OCI-LY3 (cell line): ENCODE results near the gene EPB41L5.

Source experiments
- H2AFZ ChIP-seq: fragments of 200-600, 300-600 bp; shearing (Covaris generic); 2 replicates; pipeline ENCODE4 v1.6.0; 2014; ENCODE audit warnings: antibody characterized with exemption, low read depth, low read length
- H3K27ac ChIP-seq: fragments of 200-600, 300-600 bp; sonication (generic); 2 replicates; pipeline ENCODE4 v1.5.1; 2014; ENCODE audit warnings: mild to moderate bottlenecking, low read length, moderate library complexity, mixed read lengths
- H3K27me3 ChIP-seq: fragments of 200-600, 300-600 bp; sonication (generic); 2 replicates; pipeline ENCODE4 v1.6.1; 2014; ENCODE audit warnings: low read depth, low read length, mixed read lengths
- H3K36me3 ChIP-seq: fragments of 200-600, 300-600 bp; sonication (generic); replicated peaks from 2 replicates; pipeline ENCODE3; 2014; ENCODE audit warnings: low read depth, low read length, mixed read lengths
- H3K4me1 ChIP-seq: fragments of 300-600, 200-600 bp; sonication (generic); 2 replicates; pipeline ENCODE4 v1.6.1; 2014; ENCODE audit warnings: low read length, mixed read lengths
- H3K4me2 ChIP-seq: fragments of 200-600, 300-600 bp; sonication (generic); 2 replicates; pipeline ENCODE4 v1.6.1; 2014; ENCODE audit warnings: low read length, mixed read lengths
- H3K4me3 ChIP-seq: fragments of 300-600, 200-600 bp; sonication (generic); 2 replicates; pipeline ENCODE4 v1.5.1; 2014; ENCODE audit warnings: antibody characterized with exemption, mild to moderate bottlenecking, low read length, moderate library complexity
- H3K79me2 ChIP-seq: fragments of 300-600, 200-600 bp; shearing (Covaris generic); 2 replicates; pipeline ENCODE4 v1.6.1; 2014; ENCODE audit warnings: mild to moderate bottlenecking, low read length, mixed read lengths
- H3K9ac ChIP-seq: fragments of 300-600, 200-600 bp; shearing (Covaris generic); 2 replicates; pipeline ENCODE4 v1.6.0; 2014; ENCODE audit warnings: mild to moderate bottlenecking, low read length, moderate library complexity
- H3K9me3 ChIP-seq: fragments of 200-600, 300-600 bp; shearing (Covaris generic); 2 replicates; pipeline ENCODE4 v1.6.1; 2014; ENCODE audit warnings: low read length, mixed read lengths; ENCODE audit not compliant: insufficient read depth
- H4K20me1 ChIP-seq: fragments of 200-600, 300-600 bp; sonication (generic); 2 replicates; pipeline ENCODE4 v1.6.1; 2016; ENCODE audit warnings: low read length, mixed read lengths; ENCODE audit not compliant: insufficient read depth
- EZH2phosphoT487 ChIP-seq: fragments of 200-600 bp; shearing (Covaris generic); IDR thresholded peaks from 2 replicates; pipeline ENCODE4 v1.6.1; 2018; ENCODE audit warnings: antibody characterized with exemption, mixed run types, low read depth
- TF ChIP-seq, protein P1 (sequence below): fragments of 200-600, 300-600 bp; sonication (generic); IDR thresholded peaks from 2 replicates; pipeline ENCODE4 v1.5.1; 2014; ENCODE audit warnings: antibody characterized with exemption, low read length, low read depth

The EPB41L5 gene

DNA sequence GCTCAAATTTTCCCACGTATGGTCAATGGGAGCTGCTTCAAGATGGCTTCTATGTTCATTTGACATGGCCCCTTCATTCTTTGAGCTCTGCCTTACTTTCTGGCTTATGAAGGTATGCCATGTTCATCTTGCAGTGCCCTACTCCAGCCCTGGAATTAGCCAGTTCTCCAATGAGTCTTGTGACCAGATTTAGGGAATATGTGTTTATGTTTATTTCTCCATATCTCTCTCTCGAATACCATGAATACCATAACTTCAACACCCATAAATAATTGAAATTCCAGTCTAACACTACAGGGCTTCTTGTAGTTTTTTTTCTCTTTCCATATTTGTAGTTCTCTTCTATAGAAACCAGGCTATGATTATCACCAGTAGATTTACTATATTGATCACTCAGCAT lies 39.7 kb downstream of the EPB41L5 start:
- Histone ChIP-seq H3K79me2 (peaks cover 93% of the 10 kb centered on the region), H2AFZ (no peak overlapping the region), H3K9ac (no peak overlapping the region), H4K20me1 (peaks cover 38% of the 10 kb centered on the region), H3K9me3 (no peaks in the 10 kb centered on the region), H3K27me3 (no peaks in the 10 kb centered on the region), H3K4me2 (no peak overlapping the region), H3K4me1 (peaks cover 6% of the 10 kb centered on the region), H3K36me3 (peaks cover 44% of the 10 kb centered on the region), H3K27ac (no peak overlapping the region), H3K4me3 (no peak overlapping the region)
- TF ChIP-seq EZH2phosphoT487: no peak
- TF ChIP-seq, protein P1, sequence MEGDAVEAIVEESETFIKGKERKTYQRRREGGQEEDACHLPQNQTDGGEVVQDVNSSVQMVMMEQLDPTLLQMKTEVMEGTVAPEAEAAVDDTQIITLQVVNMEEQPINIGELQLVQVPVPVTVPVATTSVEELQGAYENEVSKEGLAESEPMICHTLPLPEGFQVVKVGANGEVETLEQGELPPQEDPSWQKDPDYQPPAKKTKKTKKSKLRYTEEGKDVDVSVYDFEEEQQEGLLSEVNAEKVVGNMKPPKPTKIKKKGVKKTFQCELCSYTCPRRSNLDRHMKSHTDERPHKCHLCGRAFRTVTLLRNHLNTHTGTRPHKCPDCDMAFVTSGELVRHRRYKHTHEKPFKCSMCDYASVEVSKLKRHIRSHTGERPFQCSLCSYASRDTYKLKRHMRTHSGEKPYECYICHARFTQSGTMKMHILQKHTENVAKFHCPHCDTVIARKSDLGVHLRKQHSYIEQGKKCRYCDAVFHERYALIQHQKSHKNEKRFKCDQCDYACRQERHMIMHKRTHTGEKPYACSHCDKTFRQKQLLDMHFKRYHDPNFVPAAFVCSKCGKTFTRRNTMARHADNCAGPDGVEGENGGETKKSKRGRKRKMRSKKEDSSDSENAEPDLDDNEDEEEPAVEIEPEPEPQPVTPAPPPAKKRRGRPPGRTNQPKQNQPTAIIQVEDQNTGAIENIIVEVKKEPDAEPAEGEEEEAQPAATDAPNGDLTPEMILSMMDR: no peak

DNA sequence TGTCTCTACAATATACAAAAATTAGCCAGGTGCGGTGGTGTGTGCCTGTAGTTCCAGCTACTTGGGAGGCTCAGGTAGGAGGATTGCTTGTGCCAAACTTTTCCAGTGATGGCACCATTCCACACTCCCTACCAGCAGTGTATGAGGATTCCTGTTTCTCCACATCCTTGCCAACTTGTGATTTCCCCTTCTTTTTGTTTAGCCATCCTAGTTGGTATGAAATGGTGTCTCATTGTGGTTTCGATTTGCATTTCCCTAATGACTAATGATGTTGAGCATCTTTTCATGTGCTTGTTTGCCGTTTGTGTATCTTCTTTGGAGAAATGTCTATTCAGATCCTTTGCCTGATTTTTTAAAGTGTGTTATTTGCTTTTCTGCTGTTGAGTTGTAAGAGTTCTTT lies 41.0 kb downstream of the EPB41L5 start:
- no peak overlapping the region for H3K27ac ChIP-seq
- H2AFZ ChIP-seq: no peak overlapping the region
- H4K20me1 ChIP-seq: peaks cover 38% of the 10 kb centered on the region
- peaks cover 49% of the 10 kb centered on the region for H3K36me3 ChIP-seq
- H3K79me2 ChIP-seq: peaks cover 93% of the 10 kb centered on the region
- H3K4me1 ChIP-seq: peaks cover 6% of the 10 kb centered on the region
- TF ChIP-seq EZH2phosphoT487: no peak
- TF ChIP-seq, protein P1: no peak
- no peaks in the 10 kb centered on the region for H3K27me3 ChIP-seq
- H3K9ac ChIP-seq: no peak overlapping the region
- no peak overlapping the region for H3K4me3 ChIP-seq
- H3K4me2 ChIP-seq: no peak overlapping the region
- H3K9me3 ChIP-seq: no peaks in the 10 kb centered on the region

DNA sequence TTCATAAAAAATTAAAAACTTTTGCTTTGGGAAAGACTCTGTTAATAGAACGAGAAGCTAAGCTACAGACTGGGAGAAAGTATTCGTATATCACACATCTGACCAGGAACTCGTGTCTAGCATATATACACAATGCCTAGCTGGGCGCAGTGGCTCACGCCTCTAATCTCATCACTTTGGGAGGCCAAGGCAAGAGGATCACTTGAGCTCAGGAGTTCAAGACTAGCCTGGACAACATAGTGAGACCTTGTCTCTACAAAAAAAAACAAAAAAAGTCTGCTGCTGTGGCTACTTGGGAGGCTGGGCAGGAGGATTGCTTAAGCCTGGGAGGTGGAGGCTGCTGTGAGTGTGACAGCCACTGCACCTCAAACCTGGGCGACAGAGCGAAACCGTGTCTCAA lies 46.6 kb downstream of the EPB41L5 start:
- Histone ChIP-seq H3K4me2 (no peak overlapping the region), H4K20me1 (peaks cover 45% of the 10 kb centered on the region), H3K9ac (no peak overlapping the region), H3K79me2 (peaks cover 95% of the 10 kb centered on the region), H3K36me3 (peaks cover 24% of the 10 kb centered on the region), H3K27ac (no peak overlapping the region), H3K9me3 (no peaks in the 10 kb centered on the region), H3K4me1 (no peaks in the 10 kb centered on the region), H3K27me3 (no peaks in the 10 kb centered on the region), H2AFZ (no peak overlapping the region), H3K4me3 (no peak overlapping the region)
- TF ChIP-seq EZH2phosphoT487: no peak
- TF ChIP-seq, protein P1: no peak

DNA sequence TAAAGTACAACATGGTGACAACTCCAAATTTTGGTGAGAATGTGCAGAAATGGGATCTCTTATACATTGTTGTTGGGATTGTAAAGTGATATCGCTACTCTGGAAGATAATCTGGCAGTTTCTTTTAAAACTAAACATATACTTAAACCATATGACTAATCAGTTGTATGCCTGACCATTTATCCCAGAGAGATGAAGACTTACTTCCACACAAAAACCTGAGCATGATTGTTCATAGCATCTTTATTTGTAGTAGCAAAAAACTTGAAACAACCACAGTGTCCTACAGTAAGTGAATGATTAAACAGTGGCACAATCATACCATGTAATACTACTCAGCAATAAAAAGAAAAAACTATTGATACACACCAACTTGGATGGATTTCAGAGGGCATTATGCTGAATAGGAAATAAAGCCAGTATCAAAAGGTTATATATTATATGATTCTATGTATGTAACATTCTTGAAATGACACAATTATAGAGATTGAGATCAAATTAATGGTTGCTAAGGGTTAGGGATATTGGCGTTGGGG lies 47.3 kb downstream of the EPB41L5 start:
- no peak overlapping the region for H3K4me3 ChIP-seq
- H3K9ac ChIP-seq: no peak overlapping the region
- no peak overlapping the region for H2AFZ ChIP-seq
- H3K27me3 ChIP-seq: no peaks in the 10 kb centered on the region
- H3K27ac ChIP-seq: no peak overlapping the region
- no peak for TF ChIP-seq EZH2phosphoT487
- TF ChIP-seq, protein P1: no peak
- H3K9me3 ChIP-seq: no peaks in the 10 kb centered on the region
- H3K36me3 ChIP-seq: peaks cover 22% of the 10 kb centered on the region
- H3K79me2 ChIP-seq: peaks cover 95% of the 10 kb centered on the region
- H4K20me1 ChIP-seq: peaks cover 41% of the 10 kb centered on the region
- H3K4me1 ChIP-seq: no peaks in the 10 kb centered on the region
- no peak overlapping the region for H3K4me2 ChIP-seq
